Adipocyte (in vitro differentiated cells): Measurements from ENCODE around the gene EIF4G2.

Experiments
- DNase-seq: peaks from one replicate; pipeline ENCODE4 v3.0.0-alpha.2; 2015; ENCODE audit warnings: low read depth
- H3K27me3 ChIP-seq: replicated peaks from 2 replicates; pipeline ENCODE4 v1.7.0; 2013; ENCODE audit warnings: mild to moderate bottlenecking, low read length, moderate library complexity; ENCODE audit not compliant: control insufficient read depth, insufficient read depth
- H3K36me3 ChIP-seq: 2 replicates; pipeline ENCODE4 v1.7.0; 2013; ENCODE audit warnings: low read length, mild to moderate bottlenecking, moderate library complexity; ENCODE audit not compliant: control insufficient read depth, insufficient read depth, severe bottlenecking
- H3K4me1 ChIP-seq: 2 replicates; pipeline ENCODE4 v1.7.0; 2013; ENCODE audit warnings: mild to moderate bottlenecking, low read length, moderate library complexity; ENCODE audit not compliant: control insufficient read depth, insufficient read depth
- H3K4me3 ChIP-seq: 2 replicates; pipeline ENCODE4 v1.7.0; 2013; ENCODE audit warnings: mild to moderate bottlenecking, low read length, moderate library complexity
- H3K9ac ChIP-seq: 2 replicates; pipeline ENCODE4 v1.7.0; 2013; ENCODE audit warnings: mild to moderate bottlenecking, low read length, moderate library complexity
- H3K9me3 ChIP-seq: 2 replicates; pipeline ENCODE4 v1.7.0; 2013; ENCODE audit warnings: mild to moderate bottlenecking, low read length, moderate library complexity; ENCODE audit not compliant: control insufficient read depth

The EIF4G2 gene

GRCh38 chr11:10808553-10809372 lies at the start of gene EIF4G2:
EIF4G2 (minus strand) TSS chr11:10808926.
- H3K36me3 ChIP-seq = peaks cover 34% of the 10 kb centered on the region
- H3K9ac ChIP-seq = peak within 1 kb of the TSS; percentile 100
- peaks cover 41% of the 10 kb centered on the region for H3K4me1 ChIP-seq
- no peaks in the 10 kb centered on the region for H3K9me3 ChIP-seq
- peak; percentile 99 for DNase-seq
- H3K4me3 ChIP-seq = peak within 1 kb of the TSS; percentile 97
- H3K27me3 ChIP-seq = no peaks in the 10 kb centered on the region

- peak within 1 kb of the TSS; percentile 99 for H3K9ac ChIP-seq
- no peaks in the 10 kb centered on the region for H3K27me3 ChIP-seq
- H3K36me3 ChIP-seq = peaks cover 32% of the 10 kb centered on the region
- peak; percentile 98 for DNase-seq
- H3K4me1 ChIP-seq = peaks cover 13% of the 10 kb centered on the region
- no peaks in the 10 kb centered on the region for H3K9me3 ChIP-seq
- peak within 1 kb of the TSS; percentile 99 for H3K4me3 ChIP-seq
Measured at GRCh38 chr11:10857709-10858438, 49.1 kb upstream of the EIF4G2 start, which contains the start of gene ZBED5. ZBED5 (minus strand) TSS chr11:10858053; CDS start chr11:10854945, 3,108 bp downstream.

- peaks cover 37% of the 10 kb centered on the region for H3K36me3 ChIP-seq
- peaks cover 13% of the 10 kb centered on the region for H3K4me1 ChIP-seq
- H3K27me3 ChIP-seq = no peaks in the 10 kb centered on the region
- H3K9ac ChIP-seq = peak overlapping the region; percentile 99
- H3K9me3 ChIP-seq = no peaks in the 10 kb centered on the region
- DNase-seq = no peak
- peak overlapping the region; percentile 99 for H3K4me3 ChIP-seq
Measured at GRCh38 chr11:10857459-10857708, 48.7 kb upstream of the EIF4G2 start.

- H3K4me1 ChIP-seq = peaks cover 13% of the 10 kb centered on the region
- peak overlapping the region; percentile 99 for H3K4me3 ChIP-seq
- peaks cover 42% of the 10 kb centered on the region for H3K36me3 ChIP-seq
- peak; percentile 64 for DNase-seq
- no peaks in the 10 kb centered on the region for H3K9me3 ChIP-seq
- H3K27me3 ChIP-seq = no peaks in the 10 kb centered on the region
- peak overlapping the region; percentile 99 for H3K9ac ChIP-seq
Measured at GRCh38 chr11:10856689-10857458, 48.1 kb upstream of the EIF4G2 start.

GRCh38 chr11:10855295-10855694 lies 46.6 kb upstream of the EIF4G2 start:
- Histone ChIP-seq H3K9ac (no peak overlapping the region), H3K9me3 (no peaks in the 10 kb centered on the region), H3K27me3 (no peaks in the 10 kb centered on the region), H3K4me3 (peak overlapping the region; percentile 99), H3K36me3 (peaks cover 46% of the 10 kb centered on the region), H3K4me1 (peaks cover 13% of the 10 kb centered on the region)
- no peak for DNase-seq

GRCh38 chr11:10847960-10848860 lies 39.5 kb upstream of the EIF4G2 start:
- Histone ChIP-seq H3K4me1 (peaks cover 35% of the 10 kb centered on the region), H3K36me3 (peaks cover 17% of the 10 kb centered on the region), H3K9ac (no peak overlapping the region), H3K4me3 (no peak overlapping the region), H3K27me3 (no peaks in the 10 kb centered on the region), H3K9me3 (no peaks in the 10 kb centered on the region)
- no peak for DNase-seq

GRCh38 chr11:10846660-10847059 lies 37.9 kb upstream of the EIF4G2 start:
- Histone ChIP-seq H3K9ac (no peak overlapping the region), H3K4me3 (no peak overlapping the region), H3K36me3 (peaks cover 1% of the 10 kb centered on the region), H3K4me1 (peaks cover 35% of the 10 kb centered on the region), H3K9me3 (no peaks in the 10 kb centered on the region), H3K27me3 (no peaks in the 10 kb centered on the region)
- DNase-seq = no peak

- Histone ChIP-seq H3K4me1 (peaks cover 35% of the 10 kb centered on the region), H3K9ac (peak overlapping the region; percentile 48), H3K4me3 (peak overlapping the region; percentile 30), H3K27me3 (no peaks in the 10 kb centered on the region), H3K36me3 (no peaks in the 10 kb centered on the region), H3K9me3 (no peaks in the 10 kb centered on the region)
- no peak for DNase-seq
Measured at GRCh38 chr11:10845589-10845988, 36.9 kb upstream of the EIF4G2 start.

- no peaks in the 10 kb centered on the region for H3K27me3 ChIP-seq
- H3K36me3 ChIP-seq = no peaks in the 10 kb centered on the region
- H3K9ac ChIP-seq = peak overlapping the region; percentile 1
Measured at GRCh38 chr11:10844796-10845195, 36.1 kb upstream of the EIF4G2 start.

GRCh38 chr11:10844356-10844755 lies 35.6 kb upstream of the EIF4G2 start:
- peak overlapping the region; percentile 1 for H3K9ac ChIP-seq
- no peak overlapping the region for H3K4me3 ChIP-seq

More at GRCh38 chr11:10844796-10845195, 36.1 kb upstream of the EIF4G2 start:
- no peak overlapping the region for H3K4me3 ChIP-seq
- no peaks in the 10 kb centered on the region for H3K9me3 ChIP-seq
- peaks cover 35% of the 10 kb centered on the region for H3K4me1 ChIP-seq
- peak; percentile 18 for DNase-seq

More at GRCh38 chr11:10844356-10844755, 35.6 kb upstream of the EIF4G2 start:
- DNase-seq = peak; percentile 21
- Histone ChIP-seq H3K36me3 (no peaks in the 10 kb centered on the region), H3K9me3 (no peaks in the 10 kb centered on the region), H3K4me1 (peaks cover 35% of the 10 kb centered on the region), H3K27me3 (no peaks in the 10 kb centered on the region)
